GM12878 (cell line): ENCODE measurements around the gene MIA. TPM values are rescaled to one million over a fixed set of nuclear protein-coding genes. Genes with fewer than 3 reads are reported as not detected.

Experiments used
- ATAC-seq: fragments of 200-7000 bp; cut with Tn5 transposase; 3 replicates; pipeline ENCODE4 v1.9.1; 2020; ENCODE audit warnings: mild to moderate bottlenecking, moderate library complexity
- BruUV-seq: library from RNA; stranded (reverse); fragments of 400-500 nt; replicated peaks from 2 replicates; lab custom pipeline; 2021; lab: Mats Ljungman, UMichigan
- CTCF ChIA-PET: fragments of 300-600 bp; sonication (Branson Sonifier 250); formaldehyde crosslinking; extraction: SDS; loops from one replicate; lab custom pipeline; 2021; ENCODE audit warnings: inconsistent platforms; lab: Yijun Ruan, JAX
- POLR2A ChIA-PET: fragments of 350-600 bp; formaldehyde crosslinking; extraction: SDS; loops from one replicate; lab custom pipeline; 2021; ENCODE audit warnings: inconsistent platforms; lab: Charles Lee
- RAD21 ChIA-PET: fragments of 300-600 bp; sonication (Branson Sonifier 250); formaldehyde crosslinking; loops from one replicate; lab custom pipeline; 2023; ENCODE audit warnings: antibody characterized with exemption; ENCODE audit not compliant: unreplicated experiment; lab: Charles Lee
- SMC1A ChIA-PET: fragments of 300-600 bp; sonication (Branson Sonifier 250); formaldehyde crosslinking; loops from one replicate; lab custom pipeline; 2023; ENCODE audit not compliant: unreplicated experiment, uncharacterized antibody; lab: Charles Lee
- DNase-seq: peaks from one replicate; pipeline ENCODE4 v3.0.0-alpha.2; 2011; ENCODE audit warnings: low read depth, low spot score
- FAIRE-seq: peaks from 3 replicates; lab custom pipeline; 2011; peaks lifted over from hg19 to GRCh38; lab: Jason Lieb, UNC
- H2AFZ ChIP-seq: 2 replicates; pipeline ENCODE4 v1.6.0; 2011; ENCODE audit warnings: low read depth, low read length, control low read depth; ENCODE audit not compliant: control insufficient read depth
- H3K27ac ChIP-seq: 2 replicates; pipeline ENCODE4 v1.5.1; 2011; ENCODE audit warnings: control low read depth; ENCODE audit not compliant: control insufficient read depth, insufficient read depth
- H3K27me3 ChIP-seq, 2 experiments: replicated peaks in 1 of 2; 2 replicates each; pipeline versions ENCODE4 v1.6.0 to v1.6.1; 2011; ENCODE audit warnings: low read length in 1 of 2; ENCODE audit not compliant: control insufficient read depth in 2 of 2, insufficient read depth in 2 of 2
- H3K36me3 ChIP-seq, 2 experiments: 2 replicates each; pipeline ENCODE4 v1.5.1; 2011; ENCODE audit warnings: low read length in 1 of 2; ENCODE audit not compliant: control insufficient read depth in 2 of 2, insufficient read depth in 2 of 2
- H3K4me1 ChIP-seq: 2 replicates; pipeline ENCODE4 v1.6.1; 2011; ENCODE audit warnings: mild to moderate bottlenecking, low read length, moderate library complexity, mixed read lengths; ENCODE audit not compliant: control insufficient read depth, insufficient read depth
- H3K4me2 ChIP-seq: 2 replicates; pipeline ENCODE4 v1.6.0; 2011; ENCODE audit warnings: control low read depth; ENCODE audit not compliant: control insufficient read depth, insufficient read depth
- H3K4me3 ChIP-seq: fragments of 200-600 bp; sonication (generic); 2 replicates; pipeline ENCODE4 v1.5.1; 2016
- H3K79me2 ChIP-seq: 2 replicates; pipeline ENCODE4 v1.6.0; 2011; ENCODE audit warnings: low read length; ENCODE audit not compliant: control insufficient read depth, insufficient read depth
- H3K9ac ChIP-seq: 2 replicates; pipeline ENCODE4 v1.8.0; 2011; ENCODE audit warnings: low read length, control low read depth, mixed read lengths; ENCODE audit not compliant: control insufficient read depth, insufficient read depth
- H3K9me3 ChIP-seq: replicated peaks from 3 replicates; pipeline ENCODE4 v1.5.1; 2011; ENCODE audit warnings: mild to moderate bottlenecking, low read length; ENCODE audit not compliant: control insufficient read depth, insufficient read depth
- H4K20me1 ChIP-seq: 2 replicates; pipeline ENCODE4 v1.6.0; 2011; ENCODE audit not compliant: control insufficient read depth, insufficient read depth
- ATF2 ChIP-seq: IDR thresholded peaks from 2 replicates; pipeline ENCODE4 v1.6.1; 2012; ENCODE audit warnings: low read length, inconsistent platforms
- BHLHE40 ChIP-seq, 2 experiments: fragments of 450-650 bp in 1 of 2; IDR thresholded peaks; 2 replicates each; pipeline ENCODE4 v1.6.1; 2011 to 2017; ENCODE audit warnings: low read depth in 2 of 2, borderline replicate concordance in 1 of 2, improper control_type of control experiment in 1 of 2, low read length in 1 of 2, mild to moderate bottlenecking in 1 of 2
- CBX3 ChIP-seq: fragments of 200-600 bp; sonication (generic); IDR thresholded peaks from 2 replicates; pipeline ENCODE4 v1.6.1; 2016; ENCODE audit warnings: low read depth, borderline replicate concordance
- E4F1 ChIP-seq: fragments of 450-650 bp; IDR thresholded peaks from 2 replicates; pipeline ENCODE4 v1.6.1; 2018; ENCODE audit warnings: borderline replicate concordance, mild to moderate bottlenecking; ENCODE audit not compliant: partially characterized antibody
- EP300 ChIP-seq, 2 experiments: fragments of 150-350 bp in 1 of 2; IDR thresholded peaks; 2 replicates each; pipeline ENCODE4 v1.6.1; 2011 to 2012; ENCODE audit warnings: low read depth in 2 of 2, low read length in 2 of 2, borderline replicate concordance in 1 of 2, improper control_type of control experiment in 1 of 2, inconsistent platforms in 1 of 2; ENCODE audit not compliant: control insufficient read depth in 1 of 2
- POLR2AphosphoS5 ChIP-seq: IDR thresholded peaks from 2 replicates; pipeline ENCODE4 v1.6.1; 2011; ENCODE audit warnings: mild to moderate bottlenecking, low read length, inconsistent platforms
- RUNX3 ChIP-seq: IDR thresholded peaks from 2 replicates; pipeline ENCODE4 v1.6.1; 2012; ENCODE audit warnings: low read length, inconsistent platforms
- SP1 ChIP-seq: IDR thresholded peaks from one replicate; pipeline ENCODE4 v1.6.1; 2011; ENCODE audit warnings: low read depth, low read length
- SREBF2 ChIP-seq: IDR thresholded peaks from 2 replicates; pipeline ENCODE4 v1.6.1; 2012; ENCODE audit warnings: mild to moderate bottlenecking, low read length
- YY1 ChIP-seq: IDR thresholded peaks from 2 replicates; pipeline ENCODE4 v1.6.1; 2011; ENCODE audit warnings: low read depth, mild to moderate bottlenecking, low read length
- ZNF207 ChIP-seq: fragments of 450-650 bp; IDR thresholded peaks from 2 replicates; pipeline ENCODE4 v1.6.1; 2014; ENCODE audit warnings: antibody characterized with exemption, mild to moderate bottlenecking, borderline replicate concordance
- ZNF274 ChIP-seq: IDR thresholded peaks from one replicate; pipeline ENCODE4 v1.8.0; 2011; ENCODE audit not compliant: insufficient read length, insufficient read depth
- ZNF384 ChIP-seq: IDR thresholded peaks from 2 replicates; pipeline ENCODE4 v1.6.1; 2012; ENCODE audit warnings: low read depth, mild to moderate bottlenecking, low read length, improper control_type of control experiment, borderline replicate concordance
- ZNF592 ChIP-seq: fragments of 450-650 bp; IDR thresholded peaks from 2 replicates; pipeline ENCODE4 v1.6.1; 2017; ENCODE audit warnings: mild to moderate bottlenecking, moderate library complexity
- WGBS: methylation state at CpG from one replicate; pipeline ENCODE4 v1.1.6; 2016; ENCODE audit warnings: low lambda C conversion rate; ENCODE audit not compliant: insufficient replicate concordance, insufficient coverage; ENCODE audit errors: missing lambda C conversion rate; 5-methylcytosine and 5-hydroxymethylcytosine counted together
- in situ Hi-C: fragments of 300-500 bp; cut with MboI; formaldehyde crosslinking; loops from 9 replicates; pipeline ENCODE4 v1.14.3; 2018; ENCODE audit warnings: mixed read lengths
- intact Hi-C: fragments of 100-400 bp; cut with micrococcal nuclease; formaldehyde crosslinking; loops from one replicate; pipeline ENCODE4 v1.14.2; 2022; ENCODE audit not compliant: unreplicated experiment
- polyA plus RNA-seq, 11 experiments: library from polyadenylated mRNA; depleted of rRNA in 4 of 11; unstranded in 6 of 11; stranded (reverse) in 5 of 11; fragments of >200 nt; fragmentation: Nextera tagmentation in 4 of 11; fragmentation: Illumina TruSeq in 1 of 11; extraction: Ambion mirVana in 4 of 11; extraction: Trizol in 1 of 11; gene quantifications; 1 replicate in 1 of 11; 2 replicates in 10 of 11; pipeline versions ENCODE4 v1.2.1 to v1.2.3, GENCODE V29; 2011 to 2016; ENCODE audit warnings: inconsistent platforms in 2 of 11, missing spikeins in 2 of 11, low read depth in 1 of 11
- total RNA-seq, 4 experiments: library from RNA; depleted of rRNA in 3 of 4; stranded (reverse); fragments of >200 nt in 3 of 4; fragmentation: Illumina TruSeq in 1 of 4; extraction: Trizol in 1 of 4; gene quantifications; 2 replicates each; pipeline versions ENCODE4 v1.2.1 to v1.2.3, GENCODE V29; 2013 to 2021

MIA gene
- total and polyA plus RNA-seq, 10 of the 15 experiments (the other 5 are each of a cell fraction or from before 2014, with no cell fraction given): 0.16 to 2.7 (median 1.4) TPM; not detected in 3

GRCh38 chr19:40750874-40751537, 24.3 kb upstream of the MIA start, which contains the start of gene SNRPA:
Gene SNRPA (plus strand): TSS chr19:40751203. CDS start chr19:40751409, 206 bp downstream.
- Histone ChIP-seq H3K9me3 (no peaks in the 10 kb centered on the region), H3K27me3 (no peaks in the 10 kb centered on the region), H3K36me3 (peaks cover 0 to 7% of the 10 kb centered on the region in 2 experiments; a peak in 1 of 4 replicates), H3K4me3 (peak within 1 kb of the TSS; percentile 94), H3K4me2 (peak within 1 kb of the TSS; percentile 88), H2AFZ (peak within 1 kb of the TSS; percentile 73), H3K79me2 (peaks cover 73% of the 10 kb centered on the region), H3K4me1 (peaks cover 24% of the 10 kb centered on the region), H4K20me1 (peaks cover 7% of the 10 kb centered on the region), H3K27ac (peak within 1 kb of the TSS; percentile 98), H3K9ac (peak within 1 kb of the TSS; percentile 99)
- DNase-seq: peak; percentile 92
- FAIRE-seq: no peak
- CTCF ChIA-PET: interaction anchor here (0.6 to 9.0 kb wide), 9 partner anchors 26 to 802 kb away, joined by 3 to 72 read pairs (median 5); partner anchors contain the start of genes COQ8B, EGLN2, ITPKC and RAB4B
- RAD21 ChIA-PET: interaction anchor here (0.8 to 16.3 kb wide), 13 partner anchors 25 to 513 kb away, joined by 3 to 291 read pairs (median 8); partner anchors contain the start of genes COQ8B, EGLN2, ITPKC and MIA
- peak; percentile 81 for ATAC-seq
- intact Hi-C loops (loop anchor here (1.0 to 5.0 kb wide), 4 partner anchors 26 to 89 kb away; partner anchors contain the start of genes COQ8B and ITPKC), in situ Hi-C loops (no loop called here)
- POLR2A ChIA-PET: interaction anchor here (0.6 to 9.5 kb wide), 13 partner anchors 9 to 308 kb away, joined by 3 to 331 read pairs (median 6); partner anchors contain the start of genes COQ8B, EGLN2, ITPKC and MIA
- no TSS peak for BruUV-seq
- WGBS: under 1% methylated on average over 46 of the region's 46 CpGs
- SMC1A ChIA-PET: interaction anchor here (0.9 to 13.2 kb wide), 8 partner anchors 9 to 88 kb away, joined by 3 to 256 read pairs (median 10); partner anchors contain the start of genes COQ8B, EGLN2, ITPKC and MIA
- TF ChIP-seq ZNF274 (no peak), POLR2AphosphoS5 (peak; percentile 91), YY1 (peak; percentile 63; the same call in 1 of the 2 replicates), RUNX3 (peak; percentile 89), EP300 (IDR thresholded peaks at IDR 0.05; ENCODE audit: borderline replicate concordance in 1 of 2, control insufficient read depth in 1 of 2, low read depth in 2 of 2, low read length in 2 of 2) (0 out of 4 replicates have a peak, but pooled peaks of 1 of the 2 experiments have one; percentile 14), BHLHE40 (IDR thresholded peaks at IDR 0.05; ENCODE audit: borderline replicate concordance in 1 of 2, low read depth in 2 of 2, low read length in 1 of 2) (peak; percentile 71 to 78; a peak in 3 of 4 replicates), E4F1 (peak; percentile 27), ATF2 (no peak), SP1 (peak; percentile 12), CBX3 (no peak), ZNF592 (no peak), SREBF2 (no peak), ZNF384 (peak; percentile 26; the same call in 1 of the 2 replicates), ZNF207 (peak; percentile 39; the same call in 1 of the 2 replicates)
